Mesothelial cell of epicardium (in vitro differentiated cells): ENCODE results near the gene GCC2. TPM values are rescaled to one million over a fixed set of nuclear protein-coding genes. Genes with fewer than 3 reads are reported as not detected.

Source experiments
- DNase-seq, 2 experiments: peaks; one replicate each; pipeline ENCODE4 v3.0.0; 2021; ENCODE audit warnings: low spot score in 2 of 2; ENCODE audit not compliant: unreplicated experiment in 2 of 2
- H3K27ac Mint-ChIP-seq: 2 replicates; pipeline ENCODE4 v1.8.0; 2021; ENCODE audit warnings: mixed read lengths
- H3K27me3 Mint-ChIP-seq: 2 replicates; pipeline ENCODE4 v1.8.0; 2021; ENCODE audit warnings: low read depth, mixed read lengths
- H3K36me3 Mint-ChIP-seq: 2 replicates; pipeline ENCODE4 v1.8.0; 2021; ENCODE audit warnings: mixed read lengths
- H3K4me1 Mint-ChIP-seq: 2 replicates; pipeline ENCODE4 v1.8.0; 2021; ENCODE audit warnings: mixed read lengths
- H3K4me3 Mint-ChIP-seq: 2 replicates; pipeline ENCODE4 v1.8.0; 2021; ENCODE audit warnings: mild to moderate bottlenecking, moderate library complexity, mixed read lengths
- H3K9me3 Mint-ChIP-seq: 2 replicates; pipeline ENCODE4 v1.8.0; 2021; ENCODE audit warnings: mixed read lengths
- total RNA-seq: library from RNA; stranded (reverse); gene quantifications from 3 replicates; pipeline ENCODE4 v1.2.1, GENCODE V29; 2021
- TF ChIP-seq, protein P1 (sequence below): fragments of 200-600 bp; sonication (generic); IDR thresholded peaks from one replicate; pipeline ENCODE4 v1.5.0; 2021; ENCODE audit warnings: antibody characterized with exemption; ENCODE audit not compliant: unreplicated experiment

The GCC2 gene
- total RNA-seq, 1 donor from 2014 or later: 44.2 TPM

- Mint-ChIP-seq H3K4me1 (peaks cover 4% of the 10 kb centered on the region), H3K9me3 (no peaks in the 10 kb centered on the region), H3K4me3 (no peak overlapping the region), H3K27me3 (no peaks in the 10 kb centered on the region), H3K27ac (no peak overlapping the region), H3K36me3 (no peaks in the 10 kb centered on the region)
- DNase-seq: no peak
- TF ChIP-seq, protein P1, sequence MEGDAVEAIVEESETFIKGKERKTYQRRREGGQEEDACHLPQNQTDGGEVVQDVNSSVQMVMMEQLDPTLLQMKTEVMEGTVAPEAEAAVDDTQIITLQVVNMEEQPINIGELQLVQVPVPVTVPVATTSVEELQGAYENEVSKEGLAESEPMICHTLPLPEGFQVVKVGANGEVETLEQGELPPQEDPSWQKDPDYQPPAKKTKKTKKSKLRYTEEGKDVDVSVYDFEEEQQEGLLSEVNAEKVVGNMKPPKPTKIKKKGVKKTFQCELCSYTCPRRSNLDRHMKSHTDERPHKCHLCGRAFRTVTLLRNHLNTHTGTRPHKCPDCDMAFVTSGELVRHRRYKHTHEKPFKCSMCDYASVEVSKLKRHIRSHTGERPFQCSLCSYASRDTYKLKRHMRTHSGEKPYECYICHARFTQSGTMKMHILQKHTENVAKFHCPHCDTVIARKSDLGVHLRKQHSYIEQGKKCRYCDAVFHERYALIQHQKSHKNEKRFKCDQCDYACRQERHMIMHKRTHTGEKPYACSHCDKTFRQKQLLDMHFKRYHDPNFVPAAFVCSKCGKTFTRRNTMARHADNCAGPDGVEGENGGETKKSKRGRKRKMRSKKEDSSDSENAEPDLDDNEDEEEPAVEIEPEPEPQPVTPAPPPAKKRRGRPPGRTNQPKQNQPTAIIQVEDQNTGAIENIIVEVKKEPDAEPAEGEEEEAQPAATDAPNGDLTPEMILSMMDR: no peak
Measured at GRCh38 chr2:108414256-108414876, 34.6 kb upstream of the GCC2 start.

DNA sequence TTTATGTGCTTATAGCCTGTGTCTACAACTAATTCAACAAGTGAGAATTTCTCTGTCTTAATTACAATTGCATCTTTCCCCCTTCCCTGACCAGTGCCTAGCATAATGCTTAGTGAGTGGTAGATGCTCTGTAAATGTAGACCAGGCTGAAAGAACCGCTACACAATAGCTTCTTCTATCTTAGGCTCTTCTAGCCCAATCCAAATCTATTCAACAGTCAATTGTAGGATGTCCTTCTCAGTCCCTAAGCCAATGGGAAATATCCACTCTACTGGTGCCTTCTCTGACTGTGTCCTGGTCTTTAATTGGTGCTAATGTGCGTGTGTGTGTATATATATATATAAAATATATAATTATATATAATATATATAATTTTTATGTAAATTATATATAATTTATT is 34.1 kb upstream of the GCC2 start:
- H3K4me1 Mint-ChIP-seq: peaks cover 4% of the 10 kb centered on the region
- DNase-seq: no peak
- TF ChIP-seq, protein P1: no peak
- H3K27ac Mint-ChIP-seq: no peak overlapping the region
- H3K27me3 Mint-ChIP-seq: no peaks in the 10 kb centered on the region
- no peaks in the 10 kb centered on the region for H3K9me3 Mint-ChIP-seq
- H3K36me3 Mint-ChIP-seq: no peaks in the 10 kb centered on the region
- no peak overlapping the region for H3K4me3 Mint-ChIP-seq

DNA sequence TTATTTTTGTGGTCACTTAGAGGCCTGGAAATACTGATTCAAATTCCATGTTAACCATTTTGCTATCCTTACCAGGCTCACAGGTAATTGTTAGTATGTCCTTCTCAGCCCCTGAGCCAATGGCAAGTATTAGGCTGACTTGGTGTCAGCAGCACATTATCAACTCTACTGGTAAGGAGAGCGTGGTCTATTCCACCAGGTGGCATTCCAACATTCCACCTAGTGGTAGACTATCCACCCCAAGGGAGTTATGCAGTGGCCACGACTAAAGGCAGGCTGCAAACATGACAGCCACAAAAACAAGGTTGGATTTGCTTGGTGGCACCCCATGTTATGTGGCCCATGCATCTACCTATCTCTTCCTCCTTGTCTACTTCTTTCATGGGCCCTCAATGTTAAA is 31.8 kb upstream of the GCC2 start:
- no peak for DNase-seq
- no peaks in the 10 kb centered on the region for H3K9me3 Mint-ChIP-seq
- TF ChIP-seq, protein P1: no peak
- no peaks in the 10 kb centered on the region for H3K36me3 Mint-ChIP-seq
- peaks cover 4% of the 10 kb centered on the region for H3K4me1 Mint-ChIP-seq
- no peak overlapping the region for H3K27ac Mint-ChIP-seq
- H3K27me3 Mint-ChIP-seq: no peaks in the 10 kb centered on the region
- no peak overlapping the region for H3K4me3 Mint-ChIP-seq

DNA sequence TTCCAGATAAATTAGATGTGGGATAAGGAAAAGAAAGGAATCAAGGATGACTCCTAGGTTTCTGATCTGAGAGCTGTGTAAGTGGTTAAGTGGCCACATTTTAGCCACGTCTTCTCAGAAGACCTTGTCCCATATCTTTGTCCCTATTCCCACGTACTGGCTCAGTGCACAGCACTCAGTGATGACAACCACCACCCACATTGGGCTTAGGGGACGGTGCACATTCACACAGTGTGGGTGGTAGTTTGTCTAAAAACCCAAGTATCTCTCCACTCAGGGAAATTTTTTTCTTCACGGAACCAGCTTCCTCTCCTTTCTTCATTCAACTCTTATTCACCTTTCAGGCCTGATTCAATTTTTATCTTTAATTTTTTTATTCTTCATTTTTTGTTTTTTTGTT is 30.6 kb upstream of the GCC2 start:
- no peaks in the 10 kb centered on the region for H3K9me3 Mint-ChIP-seq
- no peak overlapping the region for H3K4me3 Mint-ChIP-seq
- no peaks in the 10 kb centered on the region for H3K36me3 Mint-ChIP-seq
- TF ChIP-seq, protein P1: no peak
- H3K27ac Mint-ChIP-seq: no peak overlapping the region
- DNase-seq: no peak
- no peaks in the 10 kb centered on the region for H3K27me3 Mint-ChIP-seq
- no peaks in the 10 kb centered on the region for H3K4me1 Mint-ChIP-seq

DNA sequence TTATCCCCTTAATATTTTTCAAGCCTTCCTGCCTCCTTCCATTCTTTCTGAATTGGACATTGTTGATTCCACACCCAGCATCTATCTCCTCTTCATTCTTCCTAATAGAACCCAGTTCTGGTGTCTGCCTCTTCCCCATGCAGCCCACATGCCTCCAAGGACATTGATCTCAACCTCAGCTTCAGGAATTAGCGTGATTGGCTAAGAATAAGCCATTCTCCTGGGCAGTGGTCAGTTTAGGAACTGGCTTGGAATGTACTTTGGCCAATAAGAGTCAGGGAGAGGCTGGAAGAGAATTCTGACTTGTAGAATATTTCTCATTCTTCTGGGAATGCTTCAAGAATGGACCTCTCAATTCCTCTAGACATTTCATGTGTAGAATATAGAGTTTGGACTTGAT is 25.9 kb upstream of the GCC2 start:
- Mint-ChIP-seq H3K36me3 (no peaks in the 10 kb centered on the region), H3K9me3 (no peaks in the 10 kb centered on the region), H3K4me1 (no peaks in the 10 kb centered on the region), H3K4me3 (no peak overlapping the region), H3K27ac (no peak overlapping the region), H3K27me3 (no peaks in the 10 kb centered on the region)
- no peak for DNase-seq
- TF ChIP-seq, protein P1: no peak
